Right ventricle myocardium superior (tissue), 1 donor: ENCODE data around the gene CCDC60. TPM values are rescaled to one million over a fixed set of nuclear protein-coding genes. Genes with fewer than 3 reads are reported as not detected.

Source experiments
- ATAC-seq: fragments of 200-7000 bp; cut with Tn5 transposase; one replicate; pipeline ENCODE4 v1.9.1; 2020; ENCODE audit warnings: mild to moderate bottlenecking; ENCODE audit not compliant: poor library complexity
- DNase-seq: peaks from one replicate; pipeline ENCODE4 v3.0.0-alpha.2; 2020
- intact Hi-C: fragments of 100-400 bp; cut with DNase I; formaldehyde crosslinking; loops from one replicate; pipeline ENCODE4 v1.11.2; 2022
- total RNA-seq: library from RNA; stranded (reverse); fragmentation: NEBNext Ultra II Directional; extraction: Animal tissue kit (Norgen Biotek cat#: 25700); gene quantifications from one replicate; pipeline ENCODE4 v1.2.1, GENCODE V29; 2021
- donor health status: DM: no; HTN: yes; CAD: no; lungs with severe emphysema.

CCDC60 gene
- total RNA-seq, 1 donor from 2014 or later: not detected

DNA sequence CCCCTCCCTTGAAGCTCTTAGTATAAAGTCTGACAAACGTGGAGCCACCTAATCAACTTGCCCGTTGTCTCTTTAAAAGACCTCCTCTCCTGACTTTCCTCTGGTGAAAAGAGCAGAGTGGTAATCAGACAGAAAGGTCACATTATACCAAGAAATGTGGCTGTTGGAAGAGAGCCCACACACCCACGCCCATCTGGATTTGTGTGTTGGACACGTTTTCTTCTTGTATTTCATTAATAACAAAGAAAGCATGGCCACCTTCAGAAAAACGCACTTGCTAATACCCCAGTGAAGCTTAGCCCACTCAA, 41.3 kb downstream of the CCDC60 start:
- DNase-seq (no peak), ATAC-seq (no peak)
- intact Hi-C loops: no loop called here

DNA sequence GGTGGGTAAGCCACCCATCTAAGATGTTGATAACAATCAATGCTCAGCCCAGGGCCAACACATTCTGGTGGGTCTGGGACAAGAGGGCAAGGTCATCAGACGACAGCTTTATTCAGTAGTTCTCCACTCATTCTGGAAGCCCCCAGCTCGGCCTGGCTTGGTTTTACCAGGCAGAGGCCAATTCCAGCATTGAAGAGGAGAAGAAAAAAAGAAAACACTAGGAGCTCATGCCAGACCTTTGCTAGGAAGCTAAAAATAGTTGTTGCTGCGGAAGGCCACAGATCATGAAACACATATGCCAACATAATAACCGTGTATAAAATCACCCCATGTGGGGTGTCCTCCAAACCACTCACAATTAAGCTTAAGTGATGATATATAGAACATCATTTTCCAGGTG, 44.4 kb downstream of the CCDC60 start:
- ATAC-seq (peak; percentile 21), DNase-seq (no peak)
- intact Hi-C loops: no loop called here

GRCh38 chr12:119381471-119382235, 47.1 kb downstream of the CCDC60 start:
- DNase-seq (peak; percentile 46), ATAC-seq (peak; percentile 89)
- intact Hi-C loops: no loop called here

GRCh38 chr12:119383206-119383605, 48.7 kb downstream of the CCDC60 start:
- no peak for DNase-seq
- no peak for ATAC-seq
- intact Hi-C loops: no loop called here

GRCh38 chr12:119384340-119384739, 49.8 kb downstream of the CCDC60 start:
- intact Hi-C loops: no loop called here

GRCh38 chr12:119385659-119386058, 51.1 kb downstream of the CCDC60 start:
- ATAC-seq: no peak
- intact Hi-C loops: no loop called here
- DNase-seq: no peak

More at GRCh38 chr12:119384340-119384739, 49.8 kb downstream of the CCDC60 start:
- ATAC-seq (no peak), DNase-seq (no peak)

- DNase-seq (no peak), ATAC-seq (no peak)
- intact Hi-C loops: no loop called here
Observed at GRCh38 chr12:119389687-119390086, 55.2 kb downstream of the CCDC60 start.

DNA sequence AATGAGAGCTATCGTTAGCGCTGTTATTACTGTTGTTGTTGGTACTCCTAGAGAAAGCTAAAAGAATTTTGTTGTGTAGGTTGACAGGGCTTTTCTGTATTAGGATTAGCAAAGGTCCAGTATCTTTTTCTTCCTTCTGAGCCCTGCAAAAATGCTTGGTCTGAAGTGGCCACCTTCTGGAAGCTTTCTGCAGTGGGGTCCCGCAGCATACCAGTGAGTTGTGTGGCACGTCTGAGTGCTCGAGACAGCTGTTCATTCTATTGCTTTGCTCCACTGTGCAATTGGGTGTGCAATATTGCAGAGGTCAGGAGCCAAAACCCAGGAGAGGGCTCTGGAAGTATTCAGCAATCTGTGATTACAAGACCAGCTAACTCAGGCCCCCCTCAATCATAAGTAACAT, 57.1 kb downstream of the CCDC60 start:
- peak; percentile 11 for ATAC-seq

GRCh38 chr12:119393677-119394076, 59.1 kb downstream of the CCDC60 start:
- no peak for ATAC-seq
- intact Hi-C loops: no loop called here
- DNase-seq: no peak

More for the DNA sequence above, 57.1 kb downstream of the CCDC60 start:
- intact Hi-C loops: no loop called here
- DNase-seq: no peak

- ATAC-seq: no peak
- DNase-seq: no peak
- intact Hi-C loops: no loop called here
Observed at GRCh38 chr12:119397540-119397939, 63.0 kb downstream of the CCDC60 start.

DNA sequence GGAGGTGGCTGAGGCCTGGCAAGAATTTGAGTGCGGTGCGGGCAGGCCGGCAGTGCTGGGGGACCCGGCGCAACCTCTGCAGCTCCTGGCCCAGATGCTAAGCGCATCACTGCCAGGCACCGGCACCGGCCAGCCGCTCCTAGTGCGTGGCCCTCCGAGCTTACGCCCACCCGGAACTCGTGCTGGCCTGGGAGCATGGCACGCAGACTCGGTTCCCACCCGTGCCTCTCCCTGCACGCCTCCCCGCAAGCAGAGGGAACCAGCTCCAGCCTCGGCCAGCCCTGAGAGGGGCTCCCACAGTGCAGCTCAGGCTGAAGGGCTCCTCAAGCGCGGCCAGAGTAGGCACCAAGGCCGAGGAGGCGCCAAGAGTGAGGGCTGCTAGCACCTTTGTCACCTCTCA, 63.7 kb downstream of the CCDC60 start:
- DNase-seq (no peak), ATAC-seq (no peak)
- intact Hi-C loops: no loop called here

- ATAC-seq: no peak
- DNase-seq: no peak
- intact Hi-C loops: no loop called here
Observed at GRCh38 chr12:119399301-119399700, 64.8 kb downstream of the CCDC60 start.

DNA sequence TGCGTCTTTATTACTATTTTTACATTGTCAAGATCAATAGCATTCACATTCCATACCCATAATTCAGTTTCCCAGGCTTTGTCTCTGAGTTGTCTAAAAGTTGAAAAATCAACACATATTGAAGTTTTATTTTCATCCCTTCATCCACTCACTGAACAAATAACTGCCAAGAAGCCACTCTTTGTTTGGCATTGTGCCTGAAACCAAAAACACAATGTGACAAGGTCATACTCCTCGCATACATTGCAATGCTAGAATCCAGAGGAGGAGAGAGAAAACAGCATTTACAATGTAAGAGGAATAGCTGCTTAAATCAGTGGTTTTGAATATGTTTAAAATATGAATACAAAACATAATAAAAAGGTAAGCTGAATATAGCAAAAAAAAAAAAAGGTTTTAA, 71.8 kb downstream of the CCDC60 start:
- DNase-seq (no peak), ATAC-seq (peak; percentile 63)
- intact Hi-C loops: no loop called here

DNA sequence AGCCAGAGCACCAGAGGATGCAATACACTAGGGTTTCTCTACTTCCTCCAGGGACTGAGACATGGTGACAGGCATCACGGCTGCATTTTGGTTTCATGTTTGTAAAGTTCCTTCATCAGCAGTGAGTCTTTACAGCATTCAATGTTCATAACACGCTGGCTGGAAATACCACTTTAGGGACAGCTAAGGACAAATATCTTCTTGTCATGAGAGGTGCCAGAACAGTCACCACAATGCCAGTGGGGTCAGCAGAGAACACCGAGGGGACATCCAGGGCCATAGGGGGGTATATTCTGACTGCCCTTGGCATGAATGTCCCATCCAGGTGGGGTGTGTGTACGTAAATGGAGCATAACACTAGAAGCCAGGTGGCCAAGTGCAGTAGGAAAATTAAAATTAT, 72.3 kb downstream of the CCDC60 start:
- ATAC-seq: peak; percentile 71
- intact Hi-C loops: no loop called here
- DNase-seq: no peak

DNA sequence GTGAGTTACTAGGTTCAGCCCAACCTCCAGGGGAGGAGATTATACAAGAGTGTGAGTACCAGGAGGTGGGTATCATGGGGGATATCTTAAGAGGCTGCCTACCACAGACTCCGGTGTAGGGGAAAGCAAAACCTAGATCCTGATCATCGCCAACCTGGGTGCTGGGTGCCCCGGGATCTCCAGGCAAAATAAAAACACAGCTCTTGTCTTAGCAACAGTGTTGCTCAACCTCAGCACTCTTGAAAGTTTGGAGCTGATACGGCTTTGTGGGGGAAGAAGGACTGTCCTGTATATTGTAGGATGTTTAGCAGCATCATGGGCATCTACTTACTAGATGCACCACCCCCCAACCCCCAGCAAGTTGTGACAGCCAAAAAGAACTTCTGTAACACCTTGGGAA, 74.5 kb downstream of the CCDC60 start:
- ATAC-seq (peak; percentile 58), DNase-seq (no peak)
- intact Hi-C loops: no loop called here

DNA sequence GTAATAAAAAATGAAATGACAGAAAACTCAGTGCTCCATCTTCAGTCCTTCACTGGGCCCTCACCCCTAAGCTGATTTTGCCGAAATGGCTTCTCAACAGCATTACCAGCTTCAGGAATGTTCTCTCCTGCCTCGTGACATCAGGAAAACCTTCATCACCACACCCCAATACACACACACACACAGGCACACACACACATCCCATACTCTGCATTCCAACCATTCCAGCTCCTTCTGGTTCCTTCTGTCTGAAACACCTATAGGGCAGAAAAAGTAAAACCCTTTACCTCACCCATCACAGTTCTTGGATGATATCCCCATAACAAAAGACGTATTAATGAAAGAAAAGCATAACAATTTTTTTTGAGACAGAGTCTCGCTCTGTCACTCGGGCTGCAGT, 75.9 kb downstream of the CCDC60 start:
- no peak for ATAC-seq
- DNase-seq: no peak
- intact Hi-C loops: loop anchor here (5.0 to 10.0 kb wide), 2 partner anchors 293 to 426 kb away; partner anchors contain the start of gene SRRM4

GRCh38 chr12:119412306-119412705, 77.8 kb downstream of the CCDC60 start:
- intact Hi-C loops: loop anchor here (5.0 to 10.0 kb wide), 2 partner anchors 295 to 428 kb away; partner anchors contain the start of gene SRRM4
- ATAC-seq (peak; percentile 8), DNase-seq (no peak)

DNA sequence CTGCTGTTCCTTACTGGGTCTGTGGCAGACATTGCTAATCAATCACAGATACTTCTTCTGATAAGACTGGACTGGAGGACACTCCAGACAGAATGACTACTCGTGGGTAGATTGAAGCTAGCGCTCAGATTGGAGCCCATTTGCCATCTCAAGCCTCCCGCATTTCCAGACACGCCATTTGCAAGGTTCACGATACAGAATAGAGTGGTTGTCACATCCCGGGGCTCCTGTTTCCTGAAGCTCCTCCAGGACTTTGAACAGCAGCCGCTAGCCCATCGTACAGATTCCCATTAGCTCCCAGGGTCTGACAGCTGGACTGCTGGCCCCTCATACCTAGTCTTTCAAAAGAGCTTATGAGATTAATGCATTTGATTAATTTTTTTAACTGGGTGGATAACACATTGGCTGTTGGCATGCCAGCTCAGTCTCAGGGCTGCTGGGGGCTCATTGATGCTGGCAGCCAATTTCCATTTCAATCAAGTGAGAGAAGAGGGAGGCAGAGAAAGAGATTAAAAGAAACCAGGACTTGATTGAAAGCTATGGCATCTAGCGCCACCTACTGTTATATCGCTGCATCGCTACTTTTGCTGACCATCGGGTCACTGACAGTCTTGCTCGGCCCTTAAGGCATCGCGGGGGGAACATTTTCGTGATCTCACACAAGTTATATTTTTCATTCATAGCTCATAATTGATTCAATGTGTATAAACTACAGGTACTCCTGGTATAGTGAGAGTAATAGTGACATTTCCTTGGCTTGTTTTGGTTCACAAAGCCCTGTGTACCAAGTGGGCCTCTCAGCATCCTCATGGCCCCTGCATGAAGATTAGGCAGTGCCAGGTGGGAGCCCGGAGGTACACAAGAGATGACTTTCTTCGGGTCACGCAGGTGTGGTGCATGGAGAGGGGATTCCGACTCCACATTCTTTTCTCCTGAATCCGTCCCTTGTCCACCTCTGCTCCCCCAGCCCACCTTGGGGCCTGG, 78.6 kb downstream of the CCDC60 start:
- DNase-seq (peak; percentile 61), ATAC-seq (peak; percentile 77)
- intact Hi-C loops: loop anchor here (5.0 to 10.0 kb wide), 2 partner anchors 296 to 428 kb away; partner anchors contain the start of gene SRRM4

- intact Hi-C loops: loop anchor here (10.0 kb wide), 1 partner anchor 431 kb away; the partner anchor contains the start of gene SRRM4
- DNase-seq (no peak), ATAC-seq (no peak)
Observed at GRCh38 chr12:119415714-119416113, 81.2 kb downstream of the CCDC60 start.
